A673 (cell line): ENCODE measurements around the gene EFCAB9. TPM values are rescaled to one million over a fixed set of nuclear protein-coding genes. Genes with fewer than 3 reads are reported as not detected.

Experiments used
- BruUV-seq: library from RNA; stranded (reverse); fragments of 400-500 nt; replicated peaks from 2 replicates; lab custom pipeline; 2021; lab: Mats Ljungman, UMichigan
- CTCF ChIA-PET: fragments of 300-600 bp; sonication (Branson Sonifier 250); formaldehyde crosslinking; loops from one replicate; lab custom pipeline; 2022; ENCODE audit warnings: antibody characterized with exemption; lab: Charles Lee
- POLR2A ChIA-PET: fragments of 300-600 bp; sonication (Branson Sonifier 250); formaldehyde crosslinking; loops from one replicate; lab custom pipeline; 2022; ENCODE audit warnings: antibody characterized with exemption; ENCODE audit not compliant: low non-redundant PET; lab: Charles Lee
- DNase-seq: peaks from one replicate; pipeline ENCODE4 v3.0.0-alpha.2; 2015; ENCODE audit warnings: low spot score
- H3K27ac ChIP-seq: fragments of 200-600 bp; sonication (generic); 2 replicates; pipeline ENCODE4 v1.5.1; 2016; ENCODE audit warnings: mixed run types, low read depth, mild to moderate bottlenecking, mixed read lengths, antibody characterized with exemption, low read length; ENCODE audit not compliant: poor library complexity, severe bottlenecking
- H3K27me3 ChIP-seq: fragments of 200-600 bp; sonication (generic); replicated peaks from 2 replicates; pipeline ENCODE4 v1.6.1; 2017; ENCODE audit warnings: mixed run types, low read depth, mild to moderate bottlenecking, mixed read lengths, antibody characterized with exemption, low read length; ENCODE audit not compliant: insufficient read depth, poor library complexity
- H3K36me3 ChIP-seq: fragments of 200-600 bp; sonication (generic); 2 replicates; pipeline ENCODE4 v1.6.1; 2016; ENCODE audit warnings: mixed run types, mild to moderate bottlenecking, mixed read lengths, antibody characterized with exemption, low read length; ENCODE audit not compliant: insufficient read depth, poor library complexity, severe bottlenecking
- H3K4me1 ChIP-seq: fragments of 200-600 bp; sonication (generic); 2 replicates; pipeline ENCODE4 v1.6.1; 2017; ENCODE audit warnings: mixed run types, mild to moderate bottlenecking, mixed read lengths, antibody characterized with exemption, low read length; ENCODE audit not compliant: insufficient read depth, poor library complexity, severe bottlenecking
- H3K4me3 ChIP-seq: fragments of 200-600 bp; sonication (generic); 2 replicates; pipeline ENCODE4 v1.5.1; 2016; ENCODE audit warnings: low read depth, mixed run types, mild to moderate bottlenecking, mixed read lengths, low read length; ENCODE audit not compliant: poor library complexity, severe bottlenecking
- H3K9me3 ChIP-seq: fragments of 200-600 bp; sonication (generic); 2 replicates; pipeline ENCODE4 v1.6.1; 2016; ENCODE audit warnings: mixed run types, low read depth, mild to moderate bottlenecking, mixed read lengths, antibody characterized with exemption, low read length; ENCODE audit not compliant: poor library complexity, severe bottlenecking
- CTCF ChIP-seq: fragments of 300-800, 200-600 bp; sonication (generic); conservative IDR thresholded peaks from 2 replicates; pipeline ENCODE4 v1.5.1; 2017; ENCODE audit warnings: low read depth, mild to moderate bottlenecking, antibody characterized with exemption, low read length, moderate library complexity, mixed read lengths
- EZH2 ChIP-seq: fragments of 200-600 bp; sonication (generic); IDR thresholded peaks from 2 replicates; pipeline ENCODE4 v1.6.1; 2017; ENCODE audit warnings: borderline replicate concordance, low read depth, mild to moderate bottlenecking, mixed read lengths, antibody characterized with exemption, low read length; ENCODE audit not compliant: poor library complexity, severe bottlenecking
- intact Hi-C: fragments of 100-400 bp; cut with micrococcal nuclease; formaldehyde crosslinking; loops from one replicate; pipeline ENCODE4 v1.10.0; 2022; ENCODE audit not compliant: unreplicated experiment
- total RNA-seq: library from RNA; stranded (reverse); gene quantifications from 2 replicates; pipeline ENCODE4 v1.2.3, GENCODE V29; 2021

EFCAB9 gene
- total RNA-seq, 1 experiment from 2014 or later: not detected

GRCh38 chr5:172216345-172216744 lies 22.4 kb downstream of the EFCAB9 start:
- Histone ChIP-seq H3K36me3 (peaks cover 24% of the 10 kb centered on the region), H3K27ac (no peak overlapping the region), H3K4me3 (no peak overlapping the region), H3K9me3 (peaks cover 5% of the 10 kb centered on the region), H3K4me1 (no peaks in the 10 kb centered on the region), H3K27me3 (no peaks in the 10 kb centered on the region)
- ChIA-PET POLR2A (no interaction called here), CTCF (no interaction called here)
- intact Hi-C loops: no loop called here
- TF ChIP-seq EZH2 (no peak), CTCF (no peak)
- BruUV-seq: no TSS peak
- DNase-seq: no peak

- no peak overlapping the region for H3K27ac ChIP-seq
- no peaks in the 10 kb centered on the region for H3K27me3 ChIP-seq
- H3K4me1 ChIP-seq: no peaks in the 10 kb centered on the region
- no peak for TF ChIP-seq EZH2
- no peak for TF ChIP-seq CTCF
- peaks cover 22% of the 10 kb centered on the region for H3K36me3 ChIP-seq
- no TSS peak for BruUV-seq
- ChIA-PET CTCF (no interaction called here), POLR2A (no interaction called here)
- H3K4me3 ChIP-seq: no peak overlapping the region
- no peak for DNase-seq
- peaks cover 5% of the 10 kb centered on the region for H3K9me3 ChIP-seq
- intact Hi-C loops: no loop called here
Measured at GRCh38 chr5:172219296-172219695, 25.3 kb downstream of the EFCAB9 start.

GRCh38 chr5:172223901-172224873 lies 30.2 kb downstream of the EFCAB9 start:
- H3K4me1 ChIP-seq: no peaks in the 10 kb centered on the region
- no peak for TF ChIP-seq CTCF
- no peak for TF ChIP-seq EZH2
- ChIA-PET CTCF (interaction anchor here (0.6 kb wide), 1 partner anchor 413 kb away, joined by 4 read pairs; no protein-coding TSS in a partner anchor), POLR2A (no interaction called here)
- peaks cover 3% of the 10 kb centered on the region for H3K9me3 ChIP-seq
- BruUV-seq: no TSS peak
- DNase-seq: no peak
- H3K27me3 ChIP-seq: no peaks in the 10 kb centered on the region
- no peak overlapping the region for H3K27ac ChIP-seq
- intact Hi-C loops: no loop called here
- H3K4me3 ChIP-seq: no peak overlapping the region
- peaks cover 18% of the 10 kb centered on the region for H3K36me3 ChIP-seq
